ENCODE data around the gene RFFL. TPM values are rescaled to one million over a fixed set of nuclear protein-coding genes. Genes with fewer than 3 reads are reported as not detected.

RFFL gene
- total and polyA plus RNA-seq, 2 of the 4 experiments (the other 2 are of a cell fraction): 11.6 to 19.2 TPM

DNA sequence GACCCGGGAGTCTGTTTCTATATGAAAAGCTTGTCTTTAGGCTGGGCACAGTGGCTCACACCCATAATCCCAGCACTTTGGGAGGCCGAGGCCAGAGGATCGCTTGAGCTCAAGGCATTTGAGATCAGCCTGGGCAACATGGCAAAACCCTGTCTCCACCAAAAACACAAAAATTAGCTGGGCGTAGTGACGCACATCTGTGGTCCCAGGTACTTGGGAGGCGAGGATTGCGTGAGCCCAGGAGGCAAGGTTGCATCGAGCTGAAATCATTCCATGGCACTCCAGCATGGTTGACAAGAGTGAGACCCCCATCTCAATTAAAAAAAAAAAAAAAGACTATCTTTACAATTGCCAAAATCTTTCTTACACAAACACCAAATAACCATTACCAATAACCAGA is 22.7 kb upstream of the RFFL start:
- CTCF ChIA-PET: interaction anchor here (1.0 kb wide), 1 partner anchor 33 kb away, joined by 3 read pairs; no protein-coding TSS in a partner anchor
- Histone ChIP-seq H3K4me1 (ENCODE audit: control insufficient read depth, insufficient read depth, low read length) (peaks cover 13% of the 10 kb centered on the region), H3K14ac (replicated peaks; ENCODE audit: low read depth, low read length) (no peak overlapping the region; the same call in 1 of the 2 replicates), H3K9me3 (ENCODE audit: control insufficient read depth, insufficient read depth, low read length) (no peaks in the 10 kb centered on the region), H4K8ac (ENCODE audit: low read depth in 2 of 2, low read length in 2 of 2) (no peak overlapping the region; a peak in 1 of 4 replicates), H3K9me1 (ENCODE audit: insufficient read depth, low read length) (peaks cover 19% of the 10 kb centered on the region), H3K4me3 (ENCODE audit: insufficient read depth, low read depth, low read length) (no peak overlapping the region), H3K18ac (ENCODE audit: low read depth, low read length) (no peak overlapping the region), H3K27me3 (ENCODE audit: control insufficient read depth, insufficient read depth, low read length) (no peaks in the 10 kb centered on the region), H3K79me1 (ENCODE audit: low read depth in 1 of 2, low read length in 2 of 2) (peaks cover 5 to 54% of the 10 kb centered on the region in 2 experiments; a peak in 3 of 4 replicates), H3K23ac (ENCODE audit: low read depth, low read length) (0 out of 2 replicates have a peak overlapping the region, but pooled peaks have one; percentile 65), H3K56ac (ENCODE audit: extremely low read depth, insufficient read depth, low read length) (no peak overlapping the region), H2AK9ac (replicated peaks; ENCODE audit: low read depth, low read length, poor library complexity) (no peak overlapping the region), H3K9ac (ENCODE audit: low read depth, low read length) (no peak overlapping the region), H2BK15ac (ENCODE audit: low read depth, low read length) (peak overlapping the region; percentile 86; the same call in 1 of the 3 replicates), H4K5ac (ENCODE audit: low read depth, low read length) (no peak overlapping the region), H2AFZ (replicated peaks; ENCODE audit: low read length, poor library complexity) (no peak overlapping the region), H3K4me2 (ENCODE audit: low read depth, low read length) (no peak overlapping the region), H4K20me1 (ENCODE audit: insufficient read depth, low read length) (peaks cover 4% of the 10 kb centered on the region), H2BK120ac (ENCODE audit: low read depth, low read length) (peak overlapping the region; percentile 43; the same call in 1 of the 2 replicates), H2BK5ac (ENCODE audit: low read depth, low read length, poor library complexity, severe bottlenecking) (no peak overlapping the region), H3K27ac (ENCODE audit: insufficient read depth, low read length) (no peak overlapping the region), H3K36me3 (ENCODE audit: control insufficient read depth, insufficient read depth, low read length) (no peaks in the 10 kb centered on the region), H3K4ac (ENCODE audit: low read depth, low read length) (0 out of 2 replicates have a peak overlapping the region, but pooled peaks have one; percentile 40), H2BK20ac (ENCODE audit: low read depth, low read length) (peak overlapping the region; percentile 48; the same call in 1 of the 2 replicates), H4K91ac (ENCODE audit: insufficient read depth, low read depth, low read length) (no peak overlapping the region), H2AK5ac (ENCODE audit: low read depth, low read length) (peak overlapping the region; percentile 77; the same call in 1 of the 2 replicates)
- BruUV-seq (replicated peaks): no TSS peak
- ATAC-seq (ENCODE audit: low read depth) (no peak), DNase-seq (no peak)
- intact Hi-C loops (cut with micrococcal nuclease): no loop called here
- dilution Hi-C loops (cut with HindIII; ENCODE audit: low sequenced_read_pairs, unreplicated experiment): no loop called here
- in situ Hi-C loops (cut with MboI; ENCODE audit: low sequenced_read_pairs): no loop called here
- WGBS, 2 experiments (ENCODE audit: extremely low coverage in 2 of 2, insufficient read length in 1 of 2): 100% methylated on average over 3 of the region's 8 CpGs; no CpG with 5 or more reads in 1 of the 2 experiments
- POLR2A ChIA-PET (ENCODE audit: unreplicated experiment): no interaction called here
- TF ChIP-seq NFE2L2 (IDR thresholded peaks at IDR 0.05; ENCODE audit: low read depth, low read length): no peak
- no peak for TF ChIP-seq RCOR1 (IDR thresholded peaks at IDR 0.05; ENCODE audit: insufficient replicate concordance, low read length)
- TF ChIP-seq CEBPB (IDR thresholded peaks at IDR 0.05; ENCODE audit: low read depth, low read length): no peak
- no peak for TF ChIP-seq MAFK (IDR thresholded peaks at IDR 0.05; ENCODE audit: low read depth, low read length)
- no peak for TF ChIP-seq SMC3 (IDR thresholded peaks at IDR 0.05; ENCODE audit: low read depth, low read length)
- TF ChIP-seq MXI1 (IDR thresholded peaks at IDR 0.05; ENCODE audit: borderline replicate concordance, low read depth, low read length): no peak
